ENCODE results near the gene SEMA3D.

GRCh38 chr7:85062651-85063050 lies 124.2 kb downstream of the SEMA3D start:
- TF ChIP-seq NCOA1 (IDR thresholded peaks at IDR 0.05; ENCODE audit: low read depth) (no peak), SP1 (CRISPR knock-in tag; IDR thresholded peaks at IDR 0.05) (no peak), ATF2 (CRISPR knock-in tag; IDR thresholded peaks at IDR 0.05) (no peak), SMARCA5 (IDR thresholded peaks at IDR 0.05) (no peak), SP2 (IDR thresholded peaks at IDR 0.05; ENCODE audit: extremely low read depth, low read depth, low read length, poor library complexity, severe bottlenecking) (no peak), NCOA4 (IDR thresholded peaks at IDR 0.05; ENCODE audit: partially characterized antibody) (no peak), RB1 (IDR thresholded peaks at IDR 0.05; ENCODE audit: low read depth) (no peak), EGR1 (conservative IDR thresholded peaks at IDR 0.05) (no peak), TARDBP (IDR thresholded peaks at IDR 0.05) (no peak), NFIC (IDR thresholded peaks at IDR 0.05) (no peak)
- TF ChIP-seq, protein P1, sequence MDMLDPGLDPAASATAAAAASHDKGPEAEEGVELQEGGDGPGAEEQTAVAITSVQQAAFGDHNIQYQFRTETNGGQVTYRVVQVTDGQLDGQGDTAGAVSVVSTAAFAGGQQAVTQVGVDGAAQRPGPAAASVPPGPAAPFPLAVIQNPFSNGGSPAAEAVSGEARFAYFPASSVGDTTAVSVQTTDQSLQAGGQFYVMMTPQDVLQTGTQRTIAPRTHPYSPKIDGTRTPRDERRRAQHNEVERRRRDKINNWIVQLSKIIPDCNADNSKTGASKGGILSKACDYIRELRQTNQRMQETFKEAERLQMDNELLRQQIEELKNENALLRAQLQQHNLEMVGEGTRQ (CRISPR knock-in tag; IDR thresholded peaks at IDR 0.05): no peak
- TF ChIP-seq, protein P2, sequence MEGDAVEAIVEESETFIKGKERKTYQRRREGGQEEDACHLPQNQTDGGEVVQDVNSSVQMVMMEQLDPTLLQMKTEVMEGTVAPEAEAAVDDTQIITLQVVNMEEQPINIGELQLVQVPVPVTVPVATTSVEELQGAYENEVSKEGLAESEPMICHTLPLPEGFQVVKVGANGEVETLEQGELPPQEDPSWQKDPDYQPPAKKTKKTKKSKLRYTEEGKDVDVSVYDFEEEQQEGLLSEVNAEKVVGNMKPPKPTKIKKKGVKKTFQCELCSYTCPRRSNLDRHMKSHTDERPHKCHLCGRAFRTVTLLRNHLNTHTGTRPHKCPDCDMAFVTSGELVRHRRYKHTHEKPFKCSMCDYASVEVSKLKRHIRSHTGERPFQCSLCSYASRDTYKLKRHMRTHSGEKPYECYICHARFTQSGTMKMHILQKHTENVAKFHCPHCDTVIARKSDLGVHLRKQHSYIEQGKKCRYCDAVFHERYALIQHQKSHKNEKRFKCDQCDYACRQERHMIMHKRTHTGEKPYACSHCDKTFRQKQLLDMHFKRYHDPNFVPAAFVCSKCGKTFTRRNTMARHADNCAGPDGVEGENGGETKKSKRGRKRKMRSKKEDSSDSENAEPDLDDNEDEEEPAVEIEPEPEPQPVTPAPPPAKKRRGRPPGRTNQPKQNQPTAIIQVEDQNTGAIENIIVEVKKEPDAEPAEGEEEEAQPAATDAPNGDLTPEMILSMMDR (IDR thresholded peaks at IDR 0.05 in 2 of 3, conservative IDR thresholded peaks at IDR 0.05 in 1 of 3; ENCODE audit: insufficient read depth in 2 of 3, low read depth in 1 of 3, low read length in 3 of 3): no peak
- TF ChIP-seq, protein P3, sequence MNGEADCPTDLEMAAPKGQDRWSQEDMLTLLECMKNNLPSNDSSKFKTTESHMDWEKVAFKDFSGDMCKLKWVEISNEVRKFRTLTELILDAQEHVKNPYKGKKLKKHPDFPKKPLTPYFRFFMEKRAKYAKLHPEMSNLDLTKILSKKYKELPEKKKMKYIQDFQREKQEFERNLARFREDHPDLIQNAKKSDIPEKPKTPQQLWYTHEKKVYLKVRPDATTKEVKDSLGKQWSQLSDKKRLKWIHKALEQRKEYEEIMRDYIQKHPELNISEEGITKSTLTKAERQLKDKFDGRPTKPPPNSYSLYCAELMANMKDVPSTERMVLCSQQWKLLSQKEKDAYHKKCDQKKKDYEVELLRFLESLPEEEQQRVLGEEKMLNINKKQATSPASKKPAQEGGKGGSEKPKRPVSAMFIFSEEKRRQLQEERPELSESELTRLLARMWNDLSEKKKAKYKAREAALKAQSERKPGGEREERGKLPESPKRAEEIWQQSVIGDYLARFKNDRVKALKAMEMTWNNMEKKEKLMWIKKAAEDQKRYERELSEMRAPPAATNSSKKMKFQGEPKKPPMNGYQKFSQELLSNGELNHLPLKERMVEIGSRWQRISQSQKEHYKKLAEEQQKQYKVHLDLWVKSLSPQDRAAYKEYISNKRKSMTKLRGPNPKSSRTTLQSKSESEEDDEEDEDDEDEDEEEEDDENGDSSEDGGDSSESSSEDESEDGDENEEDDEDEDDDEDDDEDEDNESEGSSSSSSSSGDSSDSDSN (IDR thresholded peaks at IDR 0.05; ENCODE audit: borderline replicate concordance in 1 of 2, low read depth in 2 of 2, low read length in 2 of 2): no peak

All from K562 (cell line).